Smooth muscle cell (in vitro differentiated cells): ENCODE data around the gene RNFT2. TPM values are rescaled to one million over a fixed set of nuclear protein-coding genes. Genes with fewer than 3 reads are reported as not detected.

Experiments
- DNase-seq: peaks from one replicate; lab custom pipeline; 2025; ENCODE audit not compliant: unreplicated experiment; lab: John Stamatoyannopoulos, UW
- H2AFZ ChIP-seq: fragments of 200-600 bp; sonication (generic); 2 replicates; pipeline ENCODE4 v1.6.0; 2016; ENCODE audit warnings: antibody characterized with exemption, low read depth, mild to moderate bottlenecking
- H3F3A ChIP-seq: fragments of 200-600 bp; sonication (generic); 2 replicates; pipeline ENCODE4 v1.6.0; 2017; ENCODE audit warnings: antibody characterized with exemption, low read depth
- H3K27ac ChIP-seq: fragments of 200-600 bp; sonication (generic); 2 replicates; pipeline ENCODE4 v1.5.1; 2016; ENCODE audit warnings: low read depth, mild to moderate bottlenecking
- H3K27me3 ChIP-seq: fragments of 200-600 bp; sonication (generic); 2 replicates; pipeline ENCODE4 v1.6.1; 2016; ENCODE audit warnings: low read depth, mild to moderate bottlenecking
- H3K36me3 ChIP-seq: fragments of 200-600 bp; sonication (generic); 2 replicates; pipeline ENCODE4 v1.5.1; 2016; ENCODE audit warnings: low read depth
- H3K4me1 ChIP-seq: fragments of 200-600 bp; sonication (generic); 2 replicates; pipeline ENCODE4 v1.5.1; 2016; ENCODE audit warnings: low read depth
- H3K4me2 ChIP-seq: fragments of 200-600 bp; sonication (generic); 2 replicates; pipeline ENCODE4 v1.6.0; 2016; ENCODE audit warnings: mild to moderate bottlenecking
- H3K4me3 ChIP-seq: fragments of 200-600 bp; sonication (generic); 2 replicates; pipeline ENCODE4 v1.5.1; 2016; ENCODE audit warnings: mild to moderate bottlenecking
- H3K79me2 ChIP-seq: fragments of 200-600 bp; sonication (generic); 2 replicates; pipeline ENCODE4 v1.6.0; 2016; ENCODE audit warnings: low read depth, mild to moderate bottlenecking
- H3K9ac ChIP-seq: fragments of 200-600 bp; sonication (generic); 2 replicates; pipeline ENCODE4 v1.6.0; 2016; ENCODE audit warnings: low read depth
- H3K9me3 ChIP-seq: fragments of 200-600 bp; sonication (generic); replicated peaks from 2 replicates; pipeline ENCODE4 v1.5.1; 2016; ENCODE audit warnings: low read depth
- H4K20me1 ChIP-seq: fragments of 200-600 bp; sonication (generic); 2 replicates; pipeline ENCODE4 v1.6.0; 2016; ENCODE audit warnings: low read depth
- CTCF ChIP-seq: fragments of 200-600 bp; sonication (generic); IDR thresholded peaks from 2 replicates; pipeline ENCODE4 v1.5.1; 2017; ENCODE audit warnings: borderline replicate concordance, mild to moderate bottlenecking, antibody characterized with exemption; ENCODE audit not compliant: insufficient read depth, poor library complexity, severe bottlenecking
- WGBS: methylation state at CpG from one replicate; pipeline ENCODE4 v1.1.7; 2016; ENCODE audit warnings: low lambda C conversion rate; 5-methylcytosine and 5-hydroxymethylcytosine counted together
- polyA plus RNA-seq: library from polyadenylated mRNA; unstranded; fragments of >200 nt; fragmentation: Nextera tagmentation; extraction: Ambion mirVana; gene quantifications from 2 replicates; pipeline ENCODE4 v1.2.1, GENCODE V29; 2016
- total RNA-seq: library from RNA; depleted of rRNA; stranded (reverse); fragments of >200 nt; gene quantifications from 2 replicates; pipeline ENCODE4 v1.2.3, GENCODE V29; 2014

RNFT2 gene
- total and polyA plus RNA-seq, 2 experiments from 2014 or later = 2.0 to 2.4 TPM

DNA sequence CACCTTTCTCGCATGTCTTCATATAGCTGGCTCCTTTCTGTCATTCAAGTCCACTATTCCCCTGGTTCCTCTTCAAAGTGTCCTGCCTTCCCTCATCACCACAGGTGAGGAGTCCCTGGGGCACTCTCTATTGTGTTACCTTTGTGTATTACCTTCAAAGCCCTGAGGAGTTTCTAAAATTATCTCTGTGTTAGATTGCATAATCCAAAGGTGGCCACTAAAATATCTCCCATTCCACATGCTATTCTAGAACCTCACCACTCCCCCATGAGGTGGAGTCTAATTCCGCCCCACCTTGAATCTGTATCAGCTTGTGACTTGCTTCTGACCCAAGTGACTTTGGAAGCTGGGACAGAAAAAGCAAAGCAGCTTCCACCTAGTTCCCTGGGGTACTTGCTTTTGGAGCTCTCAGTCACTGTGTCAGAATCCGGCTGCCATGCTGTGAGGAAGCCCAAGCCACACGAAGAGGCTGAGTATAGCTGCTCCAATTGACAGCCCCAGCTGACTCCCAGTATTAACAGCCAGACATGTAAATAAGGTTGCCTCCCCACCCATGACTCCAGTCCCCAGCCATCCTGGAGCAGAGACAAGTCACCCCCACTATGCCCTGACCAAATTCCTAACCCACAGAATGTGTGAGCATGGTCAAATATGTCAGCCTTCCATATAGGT lies 136.3 kb downstream of the RNFT2 start:
- H3K4me1 ChIP-seq = peaks cover 12% of the 10 kb centered on the region
- H3K27ac ChIP-seq = no peak overlapping the region
- H4K20me1 ChIP-seq = no peaks in the 10 kb centered on the region
- no peaks in the 10 kb centered on the region for H3K9me3 ChIP-seq
- no peak overlapping the region for H3K4me3 ChIP-seq
- no peak overlapping the region for H3K4me2 ChIP-seq
- H3F3A ChIP-seq = no peaks in the 10 kb centered on the region
- H3K79me2 ChIP-seq = no peaks in the 10 kb centered on the region
- H3K36me3 ChIP-seq = no peaks in the 10 kb centered on the region
- 86% methylated on average over 4 of the region's 4 CpGs for WGBS
- H3K9ac ChIP-seq = no peak overlapping the region
- peaks cover 36% of the 10 kb centered on the region for H3K27me3 ChIP-seq
- no peak for TF ChIP-seq CTCF
- H2AFZ ChIP-seq = no peak overlapping the region
- DNase-seq = no peak

DNA sequence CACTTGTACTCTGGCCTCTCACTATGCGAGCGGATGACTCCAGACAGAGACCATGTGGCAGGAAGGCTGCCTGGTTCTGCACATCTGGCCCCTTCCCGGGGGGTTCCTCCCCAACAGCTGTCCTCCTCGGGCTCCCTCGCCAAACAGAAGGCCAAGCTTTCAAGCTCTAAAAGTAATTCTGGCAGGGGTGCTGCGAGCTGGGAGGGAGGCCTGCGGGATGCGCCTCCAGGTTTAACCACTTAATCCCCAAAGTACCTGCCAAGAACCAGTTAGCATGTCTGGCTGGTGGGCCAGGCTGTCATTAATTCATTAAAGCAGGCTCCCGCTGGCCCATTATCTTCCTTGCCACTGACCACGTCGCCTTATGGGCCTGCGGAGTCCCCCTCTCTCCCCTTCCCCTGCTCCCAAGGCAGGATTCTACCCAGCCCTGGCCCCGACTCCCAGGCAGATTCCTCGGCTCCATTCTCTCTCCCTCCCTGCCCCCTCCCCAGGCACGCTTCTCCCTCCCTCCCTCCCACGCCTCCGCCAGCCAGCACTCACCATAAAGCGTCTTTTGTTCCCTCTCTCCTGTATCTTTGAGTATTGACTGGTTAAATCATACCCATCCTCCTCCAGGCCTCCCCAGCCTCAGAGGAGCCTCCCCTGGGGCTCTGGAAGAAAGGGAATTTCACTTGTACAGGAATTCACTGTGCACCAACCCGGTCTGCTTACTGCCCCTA lies 138.2 kb downstream of the RNFT2 start:
- no peak overlapping the region for H3K9ac ChIP-seq
- H3K4me1 ChIP-seq = peaks cover 23% of the 10 kb centered on the region
- no peak for TF ChIP-seq CTCF
- H3K9me3 ChIP-seq = no peaks in the 10 kb centered on the region
- no peaks in the 10 kb centered on the region for H4K20me1 ChIP-seq
- H3K79me2 ChIP-seq = no peaks in the 10 kb centered on the region
- DNase-seq = no peak
- H3K4me2 ChIP-seq = peak overlapping the region; percentile 36
- H2AFZ ChIP-seq = no peak overlapping the region
- H3K27me3 ChIP-seq = peaks cover 52% of the 10 kb centered on the region
- no peak overlapping the region for H3K27ac ChIP-seq
- no peak overlapping the region for H3K4me3 ChIP-seq
- no peaks in the 10 kb centered on the region for H3K36me3 ChIP-seq
- WGBS = 4% methylated on average over 17 of the region's 19 CpGs
- H3F3A ChIP-seq = no peaks in the 10 kb centered on the region

GRCh38 chr12:116878567-116879508 lies 140.7 kb downstream of the RNFT2 start:
- H3K4me3 ChIP-seq = peak overlapping the region; percentile 37
- H3F3A ChIP-seq = no peaks in the 10 kb centered on the region
- H3K9me3 ChIP-seq = no peaks in the 10 kb centered on the region
- peaks cover 77% of the 10 kb centered on the region for H3K27me3 ChIP-seq
- no peaks in the 10 kb centered on the region for H4K20me1 ChIP-seq
- H3K4me2 ChIP-seq = peak overlapping the region; percentile 82
- H3K79me2 ChIP-seq = no peaks in the 10 kb centered on the region
- H3K4me1 ChIP-seq = peaks cover 30% of the 10 kb centered on the region
- no peak for TF ChIP-seq CTCF
- no peak overlapping the region for H2AFZ ChIP-seq
- H3K27ac ChIP-seq = no peak overlapping the region
- no peak for DNase-seq
- H3K36me3 ChIP-seq = no peaks in the 10 kb centered on the region
- H3K9ac ChIP-seq = no peak overlapping the region
- 3% methylated on average over 41 of the region's 55 CpGs for WGBS
